Renal cortical epithelial cell (primary cell): ENCODE data around the gene ARL15. TPM values are rescaled to one million over a fixed set of nuclear protein-coding genes. Genes with fewer than 3 reads are reported as not detected.
"Not testable (repeated sequence)": the region's sequence is repeated elsewhere in the genome, so short reads cannot be mapped to it uniquely, and the experiment has no call there.

Experiments
- DNase-seq: peaks from one replicate; pipeline ENCODE4 v3.0.0-alpha.2; 2011; ENCODE audit warnings: low read depth
- total RNA-seq: library from RNA; depleted of rRNA; stranded (reverse); fragments of >200 nt; gene quantifications from 2 replicates; pipeline ENCODE4 v1.2.3, GENCODE V29; 2014

ARL15 gene
- total RNA-seq, 1 donor from 2014 or later, result 27.7 TPM

GRCh38 chr5:53985796-53986195 is 324.6 kb downstream of the ARL15 start:
- DNase-seq, result no peak

- no peak for DNase-seq
Measured at GRCh38 chr5:53984971-53985370, 325.4 kb downstream of the ARL15 start.

GRCh38 chr5:53983568-53984460 is 326.6 kb downstream of the ARL15 start:
- DNase-seq, result no peak

GRCh38 chr5:53982319-53982718 is 328.1 kb downstream of the ARL15 start:
- DNase-seq, result not testable (repeated sequence)

GRCh38 chr5:53980061-53980460 is 330.3 kb downstream of the ARL15 start:
- no peak for DNase-seq

- no peak for DNase-seq
Measured at GRCh38 chr5:53974021-53974420, 336.4 kb downstream of the ARL15 start.

- DNase-seq, result no peak
Measured at GRCh38 chr5:53972314-53972713, 338.1 kb downstream of the ARL15 start.

GRCh38 chr5:53971551-53971950 is 338.8 kb downstream of the ARL15 start:
- no peak for DNase-seq

GRCh38 chr5:53971131-53971530 is 339.2 kb downstream of the ARL15 start:
- no peak for DNase-seq

GRCh38 chr5:53970475-53970874 is 339.9 kb downstream of the ARL15 start:
- DNase-seq, result no peak

GRCh38 chr5:53969176-53969730 is 341.1 kb downstream of the ARL15 start:
- DNase-seq, result no peak

GRCh38 chr5:53965459-53965858 is 344.9 kb downstream of the ARL15 start:
- no peak for DNase-seq

- DNase-seq, result no peak
Measured at GRCh38 chr5:53963958-53964357, 346.4 kb downstream of the ARL15 start.

- no peak for DNase-seq
Measured at GRCh38 chr5:53962306-53962705, 348.1 kb downstream of the ARL15 start.

GRCh38 chr5:53956632-53957031 is 353.7 kb downstream of the ARL15 start:
- DNase-seq, result no peak

- no peak for DNase-seq
Measured at GRCh38 chr5:53956196-53956595, 354.2 kb downstream of the ARL15 start.

- no peak for DNase-seq
Measured at GRCh38 chr5:53950621-53951020, 359.8 kb downstream of the ARL15 start.

GRCh38 chr5:53948598-53948997 is 361.8 kb downstream of the ARL15 start:
- DNase-seq, result peak; percentile 3

GRCh38 chr5:53946405-53947100 is 363.8 kb downstream of the ARL15 start:
- DNase-seq, result peak; percentile 20

- DNase-seq, result peak; percentile 35
Measured at GRCh38 chr5:53944981-53945380, 365.4 kb downstream of the ARL15 start.

GRCh38 chr5:53943938-53944337 is 366.4 kb downstream of the ARL15 start:
- DNase-seq, result no peak

GRCh38 chr5:53942724-53943123 is 367.6 kb downstream of the ARL15 start:
- peak; percentile 3 for DNase-seq

- DNase-seq, result no peak
Measured at GRCh38 chr5:53940921-53941320, 369.5 kb downstream of the ARL15 start.
